Esophagus squamous epithelium (tissue), 5 donors: Measurements from ENCODE around the gene ANKRD34A. TPM values are rescaled to one million over a fixed set of nuclear protein-coding genes. Genes with fewer than 3 reads are reported as not detected.

Experiments
- DNase-seq: peaks from one replicate; lab custom pipeline; 2025; lab: John Stamatoyannopoulos, UW
- H3K27ac ChIP-seq, 4 donors: fragments of 200-600 bp; sonication (generic); one replicate each; pipeline ENCODE4 v1.5.1; 2016 to 2019; ENCODE audit warnings: mild to moderate bottlenecking in 1 of 4
- H3K27me3 ChIP-seq, 4 donors: fragments of 200-600 bp; sonication (generic); 1 replicate in 3 of 4; 2 replicates in 1 of 4; pipeline versions ENCODE4 v1.5.1 to v1.6.0; 2017 to 2021; ENCODE audit warnings: antibody characterized with exemption in 1 of 4
- H3K36me3 ChIP-seq, 3 donors: fragments of 200-600 bp; sonication (generic); one replicate each; pipeline ENCODE4 v1.5.1; 2016 to 2019
- H3K4me1 ChIP-seq, 3 donors: fragments of 200-600 bp; sonication (generic); one replicate each; pipeline ENCODE4 v1.5.1; 2017 to 2019
- H3K4me3 ChIP-seq, 4 donors: fragments of 200-600 bp; sonication (generic); 1 replicate in 3 of 4; 2 replicates in 1 of 4; pipeline ENCODE4 v1.5.1; 2016 to 2019; ENCODE audit warnings: mild to moderate bottlenecking in 2 of 4, moderate library complexity in 1 of 4
- H3K9me3 ChIP-seq, 3 donors: fragments of 200-600 bp; sonication (generic); one replicate each; pipeline ENCODE4 v1.5.1; 2016 to 2019
- POLR2A ChIP-seq, 4 donors: fragments of 450-650 bp; IDR thresholded peaks; one replicate each; pipeline ENCODE4 v1.6.1; 2017; ENCODE audit warnings: antibody characterized with exemption in 4 of 4, mild to moderate bottlenecking in 4 of 4, moderate library complexity in 3 of 4
- WGBS, 2 donors: methylation state at CpG; one replicate each; pipeline ENCODE4 v1.1.5; 2018; 5-methylcytosine and 5-hydroxymethylcytosine counted together
- intact Hi-C: fragments of 100-400 bp; cut with DNase I; formaldehyde crosslinking; loops from one replicate; pipeline ENCODE4 v1.15.0; 2022
- total RNA-seq, 4 donors: library from RNA; depleted of rRNA; stranded (reverse); fragments of >200 nt; gene quantifications; one replicate each; pipeline ENCODE4 v1.1.0, GENCODE V29; 2016
- TF ChIP-seq, protein P1 (sequence below), 6 experiments: fragments of 450-650 bp in 4 of 6; fragments of 200-600 bp in 2 of 6; sonication (generic) in 2 of 6; IDR thresholded peaks; one replicate each; pipeline ENCODE4 v1.5.1; 2016 to 2019; ENCODE audit warnings: antibody characterized with exemption in 6 of 6, mild to moderate bottlenecking in 4 of 6, moderate library complexity in 4 of 6
- donor health status: DM: yes; HTN: yes; CAD: no.

The ANKRD34A gene
- total RNA-seq, 4 donors from 2014 or later = 0.04 to 0.67 (median 0.30) TPM

DNA sequence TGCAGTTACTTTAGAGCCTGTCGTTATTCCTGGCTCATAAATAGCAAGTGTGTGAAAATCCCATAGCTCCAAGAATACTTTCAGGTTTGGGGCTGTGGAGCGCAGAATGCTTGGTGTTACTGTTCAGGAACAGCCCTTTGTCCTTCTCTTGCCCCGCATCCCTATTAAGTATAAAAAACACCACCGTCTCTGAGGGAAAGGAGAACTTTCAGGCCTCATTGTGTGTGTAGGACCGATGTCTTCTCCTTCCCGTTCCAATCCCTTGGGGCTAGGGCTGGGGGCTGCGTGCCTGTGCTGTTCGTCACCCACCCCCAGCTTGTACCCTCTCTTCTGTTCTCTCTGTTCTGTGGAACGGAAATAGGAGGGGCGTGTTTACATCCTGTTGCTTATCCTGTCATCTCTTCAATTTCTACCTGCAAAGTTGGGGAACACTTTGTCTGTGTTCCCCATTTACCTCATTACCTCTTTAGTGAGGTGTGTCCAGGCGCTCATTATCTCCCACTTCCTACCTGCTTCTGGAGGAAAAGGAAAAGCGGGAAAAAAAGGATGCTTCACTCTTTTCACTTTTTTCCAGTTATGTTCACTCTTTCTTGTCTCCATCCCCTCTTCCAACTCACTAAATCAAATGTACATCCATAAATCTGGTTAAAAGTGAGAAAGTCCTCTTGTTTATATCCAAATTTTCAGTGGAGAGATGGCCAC is 32.8 kb upstream of the ANKRD34A start:
- TF ChIP-seq POLR2A (IDR thresholded peaks at IDR 0.05) = peak in 1 of 4 donors; percentile 64
- TF ChIP-seq, protein P1, sequence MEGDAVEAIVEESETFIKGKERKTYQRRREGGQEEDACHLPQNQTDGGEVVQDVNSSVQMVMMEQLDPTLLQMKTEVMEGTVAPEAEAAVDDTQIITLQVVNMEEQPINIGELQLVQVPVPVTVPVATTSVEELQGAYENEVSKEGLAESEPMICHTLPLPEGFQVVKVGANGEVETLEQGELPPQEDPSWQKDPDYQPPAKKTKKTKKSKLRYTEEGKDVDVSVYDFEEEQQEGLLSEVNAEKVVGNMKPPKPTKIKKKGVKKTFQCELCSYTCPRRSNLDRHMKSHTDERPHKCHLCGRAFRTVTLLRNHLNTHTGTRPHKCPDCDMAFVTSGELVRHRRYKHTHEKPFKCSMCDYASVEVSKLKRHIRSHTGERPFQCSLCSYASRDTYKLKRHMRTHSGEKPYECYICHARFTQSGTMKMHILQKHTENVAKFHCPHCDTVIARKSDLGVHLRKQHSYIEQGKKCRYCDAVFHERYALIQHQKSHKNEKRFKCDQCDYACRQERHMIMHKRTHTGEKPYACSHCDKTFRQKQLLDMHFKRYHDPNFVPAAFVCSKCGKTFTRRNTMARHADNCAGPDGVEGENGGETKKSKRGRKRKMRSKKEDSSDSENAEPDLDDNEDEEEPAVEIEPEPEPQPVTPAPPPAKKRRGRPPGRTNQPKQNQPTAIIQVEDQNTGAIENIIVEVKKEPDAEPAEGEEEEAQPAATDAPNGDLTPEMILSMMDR (IDR thresholded peaks at IDR 0.05) = no peak
- Histone ChIP-seq H3K27ac (peak overlapping the region; percentile 93 to 99 (median 98)), H3K27me3 (no peaks in the 10 kb centered on the region), H3K9me3 (no peaks in the 10 kb centered on the region), H3K4me3 (peak overlapping the region; percentile 57 to 82 (median 78)), H3K36me3 (peaks cover 16 to 33% (median 24%) of the 10 kb centered on the region in 3 donors), H3K4me1 (peaks cover 19 to 80% (median 35%) of the 10 kb centered on the region in 3 donors)
- WGBS, 2 donors = 8 to 10% methylated on average over 8 to 12 of the region's 12 CpGs
- no peak for DNase-seq
- intact Hi-C loops = no loop called here

DNA sequence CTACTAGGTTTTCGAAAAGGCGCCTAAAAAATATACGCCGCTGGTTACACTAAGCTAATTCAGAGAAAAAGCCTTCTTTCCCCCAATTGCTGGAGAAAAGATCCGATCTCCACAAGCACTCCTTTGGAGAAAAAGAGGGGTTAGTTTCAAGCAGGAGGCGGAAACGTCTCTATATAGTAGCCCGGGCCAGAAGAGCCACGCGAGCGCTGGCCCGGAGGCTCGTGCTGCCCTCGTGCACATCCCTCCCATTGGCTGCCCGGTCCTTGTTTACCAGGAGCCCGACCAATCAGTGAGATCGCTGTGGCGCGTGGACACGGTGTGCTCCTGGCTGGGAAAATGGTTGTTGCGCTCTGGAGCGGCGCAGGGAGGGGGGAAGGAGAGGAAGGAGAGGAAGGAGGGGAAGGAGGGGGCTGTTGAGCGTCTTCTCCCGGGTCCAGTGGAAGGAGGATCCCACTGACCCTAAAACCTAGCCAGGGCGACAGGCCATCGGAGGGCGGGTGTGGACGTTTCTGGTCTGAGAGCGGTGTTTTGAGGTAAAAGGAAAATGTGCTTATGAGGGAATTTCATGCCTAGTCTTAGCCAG is 32.1 kb upstream of the ANKRD34A start, which contains the start of gene TXNIP:
Gene TXNIP (minus strand): TSS at position 147 of the 583 bp plus-strand sequence. CDS start 313 bp downstream, outside the sequence.
- H3K27ac ChIP-seq = peak within 1 kb of the TSS; percentile 93 to 99 (median 98)
- H3K4me3 ChIP-seq = peak within 1 kb of the TSS; percentile 57 to 82 (median 78)
- peak; percentile 98 for DNase-seq
- WGBS, 2 donors = 0% methylated on average over 24 to 30 of the region's 30 CpGs
- H3K9me3 ChIP-seq = no peaks in the 10 kb centered on the region
- H3K27me3 ChIP-seq = no peaks in the 10 kb centered on the region
- H3K4me1 ChIP-seq = peaks cover 19 to 80% (median 33%) of the 10 kb centered on the region in 3 donors
- H3K36me3 ChIP-seq = peaks cover 16 to 34% (median 24%) of the 10 kb centered on the region in 3 donors
- TF ChIP-seq, protein P1 (IDR thresholded peaks at IDR 0.05) = no peak
- peak in 3 of 4 donors; percentile 58 to 99 (median 97) for TF ChIP-seq POLR2A (IDR thresholded peaks at IDR 0.05)
- intact Hi-C loops = no loop called here

DNA sequence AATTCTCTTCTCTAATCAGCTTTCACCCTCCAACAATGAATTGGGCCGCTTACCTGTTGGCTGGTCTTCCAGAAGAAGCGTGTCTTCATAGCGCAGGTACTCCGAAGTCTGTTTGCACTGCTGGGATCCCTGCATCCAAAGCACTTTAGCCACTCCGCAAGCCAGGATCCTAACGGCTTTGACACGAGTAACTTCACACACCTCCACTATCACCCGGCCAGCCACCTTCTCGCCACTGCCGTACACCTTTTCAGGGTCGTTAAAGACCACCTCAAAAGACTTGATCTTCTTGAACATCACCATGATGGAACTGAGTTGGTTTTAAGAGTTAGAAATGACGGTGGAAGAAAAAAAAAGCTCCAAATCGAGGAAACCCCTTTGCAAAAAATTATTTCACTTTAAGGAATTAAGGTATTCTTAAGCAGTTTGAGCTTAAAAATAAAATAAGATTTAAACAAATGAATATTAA is 31.6 kb upstream of the ANKRD34A start:
- DNase-seq = no peak
- H3K4me3 ChIP-seq = peak overlapping the region; percentile 57 to 82 (median 78)
- intact Hi-C loops = no loop called here
- TF ChIP-seq, protein P1 (IDR thresholded peaks at IDR 0.05) = no peak
- no peak for TF ChIP-seq POLR2A (IDR thresholded peaks at IDR 0.05)
- WGBS, 2 donors = 2 to 3% methylated on average over 13 of the region's 13 CpGs
- peaks cover 19 to 80% (median 30%) of the 10 kb centered on the region in 3 donors for H3K4me1 ChIP-seq
- peak overlapping the region; percentile 93 to 99 (median 98) for H3K27ac ChIP-seq
- H3K36me3 ChIP-seq = peaks cover 16 to 34% (median 24%) of the 10 kb centered on the region in 3 donors
- H3K27me3 ChIP-seq = no peaks in the 10 kb centered on the region
- H3K9me3 ChIP-seq = no peaks in the 10 kb centered on the region

DNA sequence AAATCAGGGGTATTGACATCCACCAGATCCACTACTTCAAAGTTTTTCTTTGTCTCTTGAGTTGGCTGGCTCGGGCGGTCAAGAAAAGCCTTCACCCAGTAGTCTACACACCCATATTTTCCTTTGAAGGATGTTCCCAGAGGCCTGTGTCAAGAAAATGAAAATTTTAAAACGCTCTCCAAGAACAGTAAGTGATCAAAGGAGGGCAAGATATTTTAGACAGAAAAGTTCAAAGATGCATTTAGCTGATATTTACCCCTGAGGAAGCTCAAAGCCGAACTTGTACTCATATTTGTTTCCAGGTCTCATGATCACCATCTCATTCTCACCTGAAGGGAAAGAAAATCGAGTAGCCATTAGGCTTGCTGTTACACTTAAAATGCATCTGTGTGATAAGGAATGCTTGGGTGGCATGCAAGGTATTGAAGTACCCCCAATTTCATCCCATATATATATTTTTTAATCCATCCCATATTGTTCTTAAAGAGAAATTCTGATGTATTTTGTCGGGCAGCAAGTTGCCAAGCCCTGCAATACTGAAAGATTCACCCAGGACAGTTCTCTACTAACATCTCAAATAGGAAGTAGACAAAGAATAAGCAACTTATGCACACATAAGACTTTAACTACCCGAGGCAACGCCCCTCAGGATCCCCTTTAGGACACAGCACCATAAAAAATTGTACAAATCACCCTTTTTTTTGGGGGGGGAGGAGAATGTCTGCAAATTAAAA is 30.9 kb upstream of the ANKRD34A start:
- 2 to 5% methylated on average over 8 of the region's 8 CpGs for WGBS, 2 donors
- no peaks in the 10 kb centered on the region for H3K27me3 ChIP-seq
- intact Hi-C loops = no loop called here
- peak overlapping the region; percentile 57 to 82 (median 78) for H3K4me3 ChIP-seq
- no peaks in the 10 kb centered on the region for H3K9me3 ChIP-seq
- no peak for DNase-seq
- H3K4me1 ChIP-seq = peaks cover 19 to 80% (median 25%) of the 10 kb centered on the region in 3 donors
- H3K27ac ChIP-seq = peak overlapping the region; percentile 93 to 99 (median 98)
- peaks cover 16 to 34% (median 24%) of the 10 kb centered on the region in 3 donors for H3K36me3 ChIP-seq
- TF ChIP-seq, protein P1 (IDR thresholded peaks at IDR 0.05) = peak in 1 of 6 experiments; percentile 9
- no peak for TF ChIP-seq POLR2A (IDR thresholded peaks at IDR 0.05)
